Transverse colon (tissue), 4 donors: Measurements from ENCODE around the gene THAP4. TPM values are rescaled to one million over a fixed set of nuclear protein-coding genes. Genes with fewer than 3 reads are reported as not detected.

Source experiments
- DNase-seq: peaks from one replicate; pipeline ENCODE4 v3.0.0-alpha.2; 2019
- H3K27ac ChIP-seq, 4 donors: fragments of 200-600 bp; sonication (generic); 2 replicates each; pipeline ENCODE4 v1.5.1; 2016 to 2018; ENCODE audit warnings: inconsistent platforms in 4 of 4
- H3K27me3 ChIP-seq: fragments of 200-600 bp; sonication (generic); 2 replicates; pipeline ENCODE4 v1.5.1; 2017; ENCODE audit warnings: inconsistent platforms
- H3K36me3 ChIP-seq, 4 donors: fragments of 200-600 bp; sonication (generic); 2 replicates each; pipeline ENCODE4 v1.5.1; 2017 to 2019; ENCODE audit warnings: inconsistent platforms in 4 of 4
- H3K4me1 ChIP-seq, 4 donors: fragments of 200-600 bp; sonication (generic); 2 replicates each; pipeline ENCODE4 v1.5.1; 2017 to 2020; ENCODE audit warnings: inconsistent platforms in 4 of 4
- H3K4me3 ChIP-seq, 4 donors: fragments of 200-600 bp; sonication (generic); 1 replicate in 1 of 4; 2 replicates in 3 of 4; pipeline versions ENCODE4 v1.5.1 to v1.6.1; 2017 to 2019; ENCODE audit warnings: inconsistent platforms in 4 of 4
- H3K9me3 ChIP-seq, 2 donors: fragments of 200-600 bp; sonication (generic); 2 replicates each; pipeline ENCODE4 v1.5.1; 2017 to 2019; ENCODE audit warnings: inconsistent platforms in 2 of 2
- EP300 ChIP-seq: sonication (generic); formaldehyde crosslinking; IDR thresholded peaks from one replicate; pipeline ENCODE4 v1.6.1; 2017; ENCODE audit warnings: antibody characterized with exemption, low read depth
- POLR2A ChIP-seq: fragments of 450-650 bp; IDR thresholded peaks from one replicate; pipeline ENCODE4 v1.6.1; 2016; ENCODE audit warnings: antibody characterized with exemption, mild to moderate bottlenecking, moderate library complexity
- POLR2AphosphoS5 ChIP-seq, 3 donors: sonication (generic); formaldehyde crosslinking; IDR thresholded peaks; one replicate each; pipeline ENCODE4 v1.6.1; 2016; ENCODE audit warnings: antibody characterized with exemption in 3 of 3
- WGBS, 2 donors: methylation state at CpG; one replicate each; pipeline ENCODE4 v1.1.5; 2018; ENCODE audit warnings: low coverage in 1 of 2; 5-methylcytosine and 5-hydroxymethylcytosine counted together
- in situ Hi-C, 4 donors: fragments of 200-750 bp; cut with MboI; loops; one replicate each; pipeline versions ENCODE4 v1.15.0 to v1.15.1; 2017; ENCODE audit warnings: low sequenced_read_pairs in 3 of 4, low pct_ligation_motif_present in 1 of 4, low pct_unique_long_range_greater_than_20kb in 1 of 4
- intact Hi-C: fragments of 100-400 bp; cut with DNase I; formaldehyde crosslinking; loops from one replicate; pipeline ENCODE4 v1.15.1; 2023; ENCODE audit warnings: low total_unique reads
- total RNA-seq, 4 donors: library from RNA; depleted of rRNA; stranded (reverse); fragments of >200 nt; gene quantifications; one replicate each; pipeline ENCODE4 v1.1.0, GENCODE V29; 2016
- TF ChIP-seq, protein P1 (sequence below), 5 experiments: fragments of 200-600 bp in 3 of 5; fragments of 450-650 bp in 2 of 5; sonication (generic) in 3 of 5; IDR thresholded peaks; 1 replicate in 2 of 5; 2 replicates in 3 of 5; pipeline ENCODE4 v1.5.1; 2016 to 2017; ENCODE audit warnings: antibody characterized with exemption in 5 of 5, inconsistent platforms in 3 of 5, mild to moderate bottlenecking in 2 of 5, moderate library complexity in 1 of 5

The THAP4 gene
- total RNA-seq, 4 donors from 2014 or later = 65.1 to 142 (median 82.8) TPM

GRCh38 chr2:241648453-241648852, 11.5 kb upstream of the THAP4 start:
- Histone ChIP-seq H3K27ac (no peak overlapping the region), H3K9me3 (no peaks in the 10 kb centered on the region), H3K4me3 (no peak overlapping the region), H3K27me3 (no peaks in the 10 kb centered on the region), H3K4me1 (peaks cover 0 to 36% (median 14%) of the 10 kb centered on the region in 4 donors), H3K36me3 (peaks cover 0 to 12% (median 6%) of the 10 kb centered on the region in 4 donors)
- no peak for DNase-seq
- 75 to 76% methylated on average over 6 of the region's 6 CpGs for WGBS, 2 donors
- intact Hi-C loops (no loop called here), in situ Hi-C loops (no loop called here)
- TF ChIP-seq POLR2A (no peak), EP300 (no peak), POLR2AphosphoS5 (IDR thresholded peaks at IDR 0.05) (no peak)
- TF ChIP-seq, protein P1, sequence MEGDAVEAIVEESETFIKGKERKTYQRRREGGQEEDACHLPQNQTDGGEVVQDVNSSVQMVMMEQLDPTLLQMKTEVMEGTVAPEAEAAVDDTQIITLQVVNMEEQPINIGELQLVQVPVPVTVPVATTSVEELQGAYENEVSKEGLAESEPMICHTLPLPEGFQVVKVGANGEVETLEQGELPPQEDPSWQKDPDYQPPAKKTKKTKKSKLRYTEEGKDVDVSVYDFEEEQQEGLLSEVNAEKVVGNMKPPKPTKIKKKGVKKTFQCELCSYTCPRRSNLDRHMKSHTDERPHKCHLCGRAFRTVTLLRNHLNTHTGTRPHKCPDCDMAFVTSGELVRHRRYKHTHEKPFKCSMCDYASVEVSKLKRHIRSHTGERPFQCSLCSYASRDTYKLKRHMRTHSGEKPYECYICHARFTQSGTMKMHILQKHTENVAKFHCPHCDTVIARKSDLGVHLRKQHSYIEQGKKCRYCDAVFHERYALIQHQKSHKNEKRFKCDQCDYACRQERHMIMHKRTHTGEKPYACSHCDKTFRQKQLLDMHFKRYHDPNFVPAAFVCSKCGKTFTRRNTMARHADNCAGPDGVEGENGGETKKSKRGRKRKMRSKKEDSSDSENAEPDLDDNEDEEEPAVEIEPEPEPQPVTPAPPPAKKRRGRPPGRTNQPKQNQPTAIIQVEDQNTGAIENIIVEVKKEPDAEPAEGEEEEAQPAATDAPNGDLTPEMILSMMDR (IDR thresholded peaks at IDR 0.05) = no peak

GRCh38 chr2:241645915-241646645, 9.1 kb upstream of the THAP4 start:
- TF ChIP-seq EP300 (no peak), POLR2A (no peak), POLR2AphosphoS5 (IDR thresholded peaks at IDR 0.05) (no peak)
- TF ChIP-seq, protein P1 (IDR thresholded peaks at IDR 0.05) = no peak
- no peak for DNase-seq
- 89 to 90% methylated on average over 9 to 14 of the region's 14 CpGs for WGBS, 2 donors
- intact Hi-C loops = no loop called here
- no peak overlapping the region for H3K4me3 ChIP-seq
- H3K36me3 ChIP-seq = peaks cover 0 to under 1% (median 0%) of the 10 kb centered on the region in 4 donors
- peaks cover 3 to 46% (median 16%) of the 10 kb centered on the region in 4 donors for H3K4me1 ChIP-seq
- no peaks in the 10 kb centered on the region for H3K27me3 ChIP-seq
- H3K27ac ChIP-seq = no peak overlapping the region
- H3K9me3 ChIP-seq = no peaks in the 10 kb centered on the region
- in situ Hi-C loops = no loop called here

GRCh38 chr2:241645056-241645914, 8.3 kb upstream of the THAP4 start:
- intact Hi-C loops = no loop called here
- in situ Hi-C loops = no loop called here

More at GRCh38 chr2:241645056-241645914, 8.3 kb upstream of the THAP4 start:
- whole genome bisulfite sequencing, 2 donors = 82 to 83% methylated on average over 1 to 26 of the region's 26 CpGs
- no peak overlapping the region for H3K27ac ChIP-seq
- no peak for DNase-seq
- TF ChIP-seq POLR2A (no peak), EP300 (no peak), POLR2AphosphoS5 (IDR thresholded peaks at IDR 0.05) (no peak)
- TF ChIP-seq, protein P1 (IDR thresholded peaks at IDR 0.05) = no peak
- no peaks in the 10 kb centered on the region for H3K36me3 ChIP-seq
- H3K4me3 ChIP-seq = no peak overlapping the region
- H3K9me3 ChIP-seq = no peaks in the 10 kb centered on the region
- peaks cover 9 to 52% (median 18%) of the 10 kb centered on the region in 4 donors for H3K4me1 ChIP-seq
- H3K27me3 ChIP-seq = no peaks in the 10 kb centered on the region
